NT2/D1 (cell line): ENCODE measurements around the gene LYPD6B.

Experiments used
- YY1 ChIP-seq: IDR thresholded peaks from 2 replicates; pipeline ENCODE4 v1.6.1; 2011; ENCODE audit not compliant: insufficient read length, insufficient read depth
- ZNF274 ChIP-seq: IDR thresholded peaks from 2 replicates; pipeline ENCODE4 v1.6.1; 2011; ENCODE audit warnings: mild to moderate bottlenecking, low read depth, low read length

DNA sequence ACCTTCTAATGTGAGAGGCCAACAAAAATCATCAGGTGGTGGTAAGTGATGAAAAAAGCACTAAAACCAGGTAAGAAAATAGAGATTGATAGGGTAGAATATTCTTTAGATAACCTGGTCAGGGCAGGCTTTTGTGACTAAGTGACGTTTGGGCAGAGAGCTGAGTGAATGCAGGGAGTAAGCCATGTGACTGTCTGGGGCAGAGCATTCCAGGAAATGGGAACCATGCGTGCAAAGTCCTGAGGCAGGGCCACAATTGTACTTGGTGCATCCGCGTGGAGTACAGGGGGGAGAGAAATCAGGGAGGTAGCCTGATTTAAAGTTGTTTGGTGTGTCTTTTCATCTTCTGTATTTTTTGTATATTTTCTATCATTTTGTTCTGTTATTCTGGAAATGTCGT, 102.5 kb downstream of the LYPD6B start:
- TF ChIP-seq YY1 (no peak), ZNF274 (no peak)
